Astrocyte (in vitro differentiated cells and primary cell): Measurements from ENCODE around the gene NR5A2. TPM values are rescaled to one million over a fixed set of nuclear protein-coding genes. Genes with fewer than 3 reads are reported as not detected.

Source experiments
- DNase-seq: peaks from one replicate; pipeline ENCODE4 v3.0.0-alpha.2; 2010; ENCODE audit warnings: low read depth
- FAIRE-seq: peaks from 2 replicates; lab custom pipeline; 2011; peaks lifted over from hg19 to GRCh38; lab: Jason Lieb, UNC
- H2AFZ ChIP-seq: 2 replicates; pipeline ENCODE4 v1.6.0; 2012; ENCODE audit warnings: low read depth, low read length, inconsistent platforms
- H3K27ac ChIP-seq: 2 replicates; pipeline ENCODE4 v1.5.1; 2011; ENCODE audit warnings: low read depth, low read length, inconsistent platforms
- H3K27me3 ChIP-seq: 2 replicates; pipeline ENCODE4 v1.6.0; 2011; ENCODE audit warnings: low read length, inconsistent platforms; ENCODE audit not compliant: insufficient read depth
- H3K36me3 ChIP-seq: 2 replicates; pipeline ENCODE4 v1.5.1; 2011; ENCODE audit warnings: low read length, inconsistent platforms; ENCODE audit not compliant: insufficient read depth
- H3K4me1 ChIP-seq: 2 replicates; pipeline ENCODE4 v1.5.1; 2011; ENCODE audit warnings: low read length, inconsistent platforms; ENCODE audit not compliant: insufficient read depth
- H3K4me2 ChIP-seq: 2 replicates; pipeline ENCODE4 v1.6.0; 2012; ENCODE audit warnings: low read length, inconsistent platforms
- H3K4me3 ChIP-seq: 2 replicates; pipeline ENCODE4 v1.5.1; 2011; ENCODE audit warnings: low read depth, mild to moderate bottlenecking, low read length, inconsistent platforms; ENCODE audit not compliant: insufficient read depth
- H3K79me2 ChIP-seq: 2 replicates; pipeline ENCODE4 v1.6.0; 2012; ENCODE audit warnings: mild to moderate bottlenecking, low read length, inconsistent platforms; ENCODE audit not compliant: insufficient read depth
- H3K9ac ChIP-seq: 2 replicates; pipeline ENCODE4 v1.6.0; 2012; ENCODE audit warnings: mild to moderate bottlenecking, low read length, inconsistent platforms
- H3K9me3 ChIP-seq: 2 replicates; pipeline ENCODE4 v1.5.1; 2012; ENCODE audit warnings: low read depth, mild to moderate bottlenecking, low read length, inconsistent platforms; ENCODE audit not compliant: insufficient read depth
- H4K20me1 ChIP-seq: 2 replicates; pipeline ENCODE4 v1.6.0; 2012; ENCODE audit warnings: low read length, inconsistent platforms; ENCODE audit not compliant: insufficient read depth
- H3K27ac Mint-ChIP-seq: one replicate; pipeline ENCODE4 v1.8.0; 2021; ENCODE audit warnings: mild to moderate bottlenecking, mixed read lengths; ENCODE audit not compliant: unreplicated experiment
- H3K27me3 Mint-ChIP-seq: one replicate; pipeline ENCODE4 v1.8.0; 2021; ENCODE audit warnings: low read depth, mixed read lengths; ENCODE audit not compliant: unreplicated experiment
- H3K36me3 Mint-ChIP-seq: one replicate; pipeline ENCODE4 v1.8.0; 2021; ENCODE audit warnings: low read depth, mixed read lengths; ENCODE audit not compliant: unreplicated experiment
- H3K4me1 Mint-ChIP-seq: one replicate; pipeline ENCODE4 v1.8.0; 2021; ENCODE audit warnings: low read depth, mixed read lengths; ENCODE audit not compliant: unreplicated experiment
- H3K4me3 Mint-ChIP-seq: one replicate; pipeline ENCODE4 v1.8.0; 2021; ENCODE audit warnings: mild to moderate bottlenecking, moderate library complexity, mixed read lengths; ENCODE audit not compliant: unreplicated experiment
- H3K9me3 Mint-ChIP-seq: one replicate; pipeline ENCODE4 v1.8.0; 2021; ENCODE audit warnings: mild to moderate bottlenecking, mixed read lengths; ENCODE audit not compliant: unreplicated experiment
- CTCF ChIP-seq: IDR thresholded peaks from 2 replicates; pipeline ENCODE4 v1.5.1; 2011; ENCODE audit warnings: low read depth, mild to moderate bottlenecking, inconsistent platforms, low read length, moderate library complexity; ENCODE audit not compliant: insufficient read depth
- EZH2 ChIP-seq: IDR thresholded peaks from 2 replicates; pipeline ENCODE4 v1.6.1; 2012; ENCODE audit warnings: mild to moderate bottlenecking, low read length, inconsistent platforms; ENCODE audit not compliant: insufficient read depth
- total RNA-seq: library from RNA; stranded (reverse); gene quantifications from 2 replicates; pipeline ENCODE4 v1.2.1, GENCODE V29; 2021

NR5A2 gene
- total RNA-seq, 1 donor from 2014 or later = 0.39 TPM

- H3K27ac Mint-ChIP-seq = no peak overlapping the region
Observed at GRCh38 chr1:200081151-200081968, 53.9 kb downstream of the NR5A2 start.

GRCh38 chr1:200081969-200082245 is 54.4 kb downstream of the NR5A2 start:
- Mint-ChIP-seq H3K36me3 (no peaks in the 10 kb centered on the region), H3K27ac (no peak overlapping the region), H3K4me3 (no peak overlapping the region), H3K27me3 (peaks cover 10% of the 10 kb centered on the region), H3K4me1 (peaks cover 8% of the 10 kb centered on the region), H3K9me3 (no peaks in the 10 kb centered on the region)
- no peaks in the 10 kb centered on the region for H3K4me1 ChIP-seq
- H3K9ac ChIP-seq = no peak overlapping the region
- no peaks in the 10 kb centered on the region for H4K20me1 ChIP-seq
- TF ChIP-seq CTCF = no peak
- no peak for TF ChIP-seq EZH2
- H3K27ac ChIP-seq = no peak overlapping the region
- DNase-seq = no peak
- no peak for FAIRE-seq
- no peaks in the 10 kb centered on the region for H3K9me3 ChIP-seq
- H3K27me3 ChIP-seq = peaks cover 14% of the 10 kb centered on the region
- no peaks in the 10 kb centered on the region for H3K36me3 ChIP-seq
- no peak overlapping the region for H3K4me2 ChIP-seq
- H3K4me3 ChIP-seq = no peak overlapping the region
- no peaks in the 10 kb centered on the region for H3K79me2 ChIP-seq
- no peak overlapping the region for H2AFZ ChIP-seq

More at GRCh38 chr1:200081151-200081968, 53.9 kb downstream of the NR5A2 start:
- peak; percentile 21 for DNase-seq
- H3K9me3 ChIP-seq = no peaks in the 10 kb centered on the region
- no peak overlapping the region for H3K27ac ChIP-seq
- H3K4me2 ChIP-seq = peak overlapping the region; percentile 9
- no peak overlapping the region for H2AFZ ChIP-seq
- FAIRE-seq = no peak
- no peaks in the 10 kb centered on the region for H3K36me3 ChIP-seq
- Mint-ChIP-seq H3K4me1 (peaks cover 11% of the 10 kb centered on the region), H3K9me3 (no peaks in the 10 kb centered on the region), H3K4me3 (no peak overlapping the region), H3K36me3 (no peaks in the 10 kb centered on the region), H3K27me3 (peaks cover 10% of the 10 kb centered on the region)
- no peaks in the 10 kb centered on the region for H4K20me1 ChIP-seq
- H3K79me2 ChIP-seq = no peaks in the 10 kb centered on the region
- peaks cover 3% of the 10 kb centered on the region for H3K4me1 ChIP-seq
- H3K9ac ChIP-seq = no peak overlapping the region
- no peak for TF ChIP-seq CTCF
- TF ChIP-seq EZH2 = no peak
- peaks cover 14% of the 10 kb centered on the region for H3K27me3 ChIP-seq
- no peak overlapping the region for H3K4me3 ChIP-seq

- no peaks in the 10 kb centered on the region for H3K9me3 ChIP-seq
- TF ChIP-seq CTCF (no peak), EZH2 (no peak)
- H3K4me3 ChIP-seq = no peak overlapping the region
- H3K9ac ChIP-seq = no peak overlapping the region
- Mint-ChIP-seq H3K27me3 (peaks cover 10% of the 10 kb centered on the region), H3K9me3 (no peaks in the 10 kb centered on the region), H3K27ac (no peak overlapping the region), H3K4me1 (peaks cover 8% of the 10 kb centered on the region), H3K36me3 (no peaks in the 10 kb centered on the region), H3K4me3 (no peak overlapping the region)
- no peak overlapping the region for H3K4me2 ChIP-seq
- peak; percentile 8 for DNase-seq
- no peaks in the 10 kb centered on the region for H3K4me1 ChIP-seq
- no peaks in the 10 kb centered on the region for H4K20me1 ChIP-seq
- FAIRE-seq = no peak
- H2AFZ ChIP-seq = no peak overlapping the region
- no peaks in the 10 kb centered on the region for H3K79me2 ChIP-seq
- no peak overlapping the region for H3K27ac ChIP-seq
- H3K36me3 ChIP-seq = no peaks in the 10 kb centered on the region
- H3K27me3 ChIP-seq = peaks cover 14% of the 10 kb centered on the region
Observed at GRCh38 chr1:200082329-200082728, 54.8 kb downstream of the NR5A2 start.
